Activated CD4-positive, alpha-beta memory T cell treated with anti-CD3 and anti-CD28 coated beads for 36 hours (primary cell): ENCODE measurements around the gene TMC5. TPM values are rescaled to one million over a fixed set of nuclear protein-coding genes. Genes with fewer than 3 reads are reported as not detected.

Source experiments
- CTCF ChIA-PET: fragments of 350-600 bp; sonication (Branson Sonifier 250); formaldehyde crosslinking; loops from one replicate; lab custom pipeline; 2021; ENCODE audit warnings: antibody characterized with exemption, inconsistent platforms; lab: Charles Lee
- POLR2A ChIA-PET: fragments of 350-600 bp; sonication (Branson Sonifier 250); formaldehyde crosslinking; loops from one replicate; lab custom pipeline; 2021; ENCODE audit warnings: antibody characterized with exemption; lab: Charles Lee
- DNase-seq: peaks from one replicate; pipeline ENCODE4 v3.0.0-alpha.2; 2020
- H3K27ac Mint-ChIP-seq: one replicate; pipeline ENCODE4 v1.8.0; 2021; ENCODE audit warnings: mixed read lengths
- H3K27me3 Mint-ChIP-seq: one replicate; pipeline ENCODE4 v1.8.0; 2021; ENCODE audit warnings: mixed read lengths
- H3K36me3 Mint-ChIP-seq: one replicate; pipeline ENCODE4 v1.8.0; 2021; ENCODE audit warnings: mixed read lengths
- H3K4me1 Mint-ChIP-seq: one replicate; pipeline ENCODE4 v1.8.0; 2021; ENCODE audit warnings: low read depth, mixed read lengths
- H3K4me3 Mint-ChIP-seq: one replicate; pipeline ENCODE4 v1.8.0; 2021; ENCODE audit warnings: mild to moderate bottlenecking, mixed read lengths
- H3K9me3 Mint-ChIP-seq: one replicate; pipeline ENCODE4 v1.8.0; 2021; ENCODE audit warnings: mixed read lengths
- intact Hi-C: fragments of 100-400 bp; cut with micrococcal nuclease; formaldehyde crosslinking; loops from one replicate; pipeline ENCODE4 v1.15.1; 2023
- total RNA-seq, 2 experiments: library from RNA; stranded (reverse); gene quantifications; one replicate each; pipeline ENCODE4 v1.2.3, GENCODE V29; 2021

TMC5 gene
- total RNA-seq, 2 experiments from 2014 or later = not detected

DNA sequence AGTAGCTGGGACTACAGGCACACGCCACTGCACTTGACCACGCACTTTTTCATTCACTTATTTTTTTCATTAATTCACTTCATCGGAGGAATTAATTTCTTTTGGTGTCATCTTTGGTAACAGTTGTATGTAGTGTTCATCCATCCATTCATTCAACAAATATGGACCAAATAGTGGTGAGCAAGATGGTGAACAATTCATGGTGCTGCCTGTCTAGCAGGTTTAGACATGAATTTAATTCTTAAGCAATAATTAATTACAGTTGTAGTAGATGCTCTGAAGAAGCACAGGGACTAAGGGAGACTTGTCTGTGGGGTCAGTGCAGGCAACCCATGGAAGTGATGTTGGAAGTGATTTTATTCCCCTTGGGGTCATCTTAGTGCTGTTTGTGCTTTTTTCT lies 81.8 kb downstream of the TMC5 start:
- H3K4me1 Mint-ChIP-seq = no peaks in the 10 kb centered on the region
- no peak for DNase-seq
- CTCF ChIA-PET = no interaction called here
- POLR2A ChIA-PET = no interaction called here
- no peak overlapping the region for H3K4me3 Mint-ChIP-seq
- no peaks in the 10 kb centered on the region for H3K9me3 Mint-ChIP-seq
- H3K27ac Mint-ChIP-seq = no peak overlapping the region
- H3K27me3 Mint-ChIP-seq = no peaks in the 10 kb centered on the region
- peaks cover 22% of the 10 kb centered on the region for H3K36me3 Mint-ChIP-seq
- intact Hi-C loops = no loop called here

GRCh38 chr16:19502395-19503131 lies 84.9 kb downstream of the TMC5 start:
- Mint-ChIP-seq H3K9me3 (no peaks in the 10 kb centered on the region), H3K4me3 (no peak overlapping the region), H3K27me3 (no peaks in the 10 kb centered on the region), H3K27ac (no peak overlapping the region), H3K36me3 (peaks cover 32% of the 10 kb centered on the region), H3K4me1 (no peaks in the 10 kb centered on the region)
- ChIA-PET CTCF (interaction anchor here (0.6 to 5.5 kb wide), 39 partner anchors 8 to 491 kb away, joined by 3 to 55 read pairs (median 4); partner anchors contain the start of genes CCP110, GDE1, IQCK and KNOP1), POLR2A (no interaction called here)
- intact Hi-C loops = loop anchor here (1.0 to 2.0 kb wide), 3 partner anchors 113 to 416 kb away; no protein-coding TSS in a partner anchor
- DNase-seq = peak; percentile 76

- intact Hi-C loops = loop anchor here (2.0 kb wide), 1 partner anchor 123 kb away; no protein-coding TSS in a partner anchor
- H3K4me3 Mint-ChIP-seq = no peak overlapping the region
- CTCF ChIA-PET = interaction anchor here (0.6 to 5.5 kb wide), 24 partner anchors 9 to 418 kb away, joined by 3 to 55 read pairs (median 6); partner anchors contain the start of genes CCP110, GDE1 and VPS35L
- no peaks in the 10 kb centered on the region for H3K27me3 Mint-ChIP-seq
- POLR2A ChIA-PET = no interaction called here
- no peak for DNase-seq
- H3K27ac Mint-ChIP-seq = no peak overlapping the region
- H3K9me3 Mint-ChIP-seq = no peaks in the 10 kb centered on the region
- no peaks in the 10 kb centered on the region for H3K4me1 Mint-ChIP-seq
- H3K36me3 Mint-ChIP-seq = peaks cover 32% of the 10 kb centered on the region
These were observed 85.9 kb downstream of the TMC5 start for GRCh38 chr16:19503461-19504075.

DNA sequence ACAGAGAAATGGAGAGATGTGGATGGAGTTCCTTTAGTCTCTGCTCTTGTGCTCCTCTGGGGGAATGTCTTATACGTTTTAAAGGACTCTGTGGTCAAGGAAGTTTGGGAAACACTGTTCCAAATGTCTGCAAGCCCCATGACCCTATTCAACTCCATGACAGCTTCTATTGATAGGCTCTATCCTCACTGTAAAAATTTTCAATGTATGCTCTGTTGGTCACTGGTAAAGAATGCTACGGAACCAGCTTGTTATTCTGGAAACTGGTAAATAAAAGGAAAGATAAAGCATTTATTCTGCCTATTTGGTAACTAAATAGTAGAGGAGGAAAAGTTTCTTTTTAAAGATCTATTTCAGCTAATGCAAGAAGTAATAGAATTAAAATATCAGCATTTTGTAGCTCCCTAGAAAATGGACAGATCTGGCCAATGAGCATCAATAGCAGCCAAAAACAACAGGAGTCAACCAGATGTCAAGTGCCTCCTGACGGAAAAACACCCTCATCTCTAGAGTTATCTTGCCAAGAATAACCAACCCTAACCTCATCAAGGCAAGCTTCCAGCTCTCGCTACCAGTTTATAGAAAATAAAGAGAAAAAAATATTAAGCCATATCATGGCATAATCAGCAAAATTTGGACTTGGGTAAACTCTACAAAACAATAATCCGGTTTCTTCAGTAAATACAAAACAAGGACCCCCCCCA lies 88.1 kb downstream of the TMC5 start:
- POLR2A ChIA-PET = no interaction called here
- H3K4me3 Mint-ChIP-seq = no peak overlapping the region
- no peak overlapping the region for H3K27ac Mint-ChIP-seq
- no peaks in the 10 kb centered on the region for H3K9me3 Mint-ChIP-seq
- H3K4me1 Mint-ChIP-seq = no peaks in the 10 kb centered on the region
- DNase-seq = no peak
- CTCF ChIA-PET = interaction anchor here (5.5 kb wide), 1 partner anchor 420 kb away, joined by 55 read pairs; no protein-coding TSS in a partner anchor
- H3K27me3 Mint-ChIP-seq = no peaks in the 10 kb centered on the region
- intact Hi-C loops = no loop called here
- H3K36me3 Mint-ChIP-seq = peaks cover 27% of the 10 kb centered on the region

GRCh38 chr16:19506965-19507364 lies 89.3 kb downstream of the TMC5 start:
- Mint-ChIP-seq H3K27me3 (no peaks in the 10 kb centered on the region), H3K36me3 (peaks cover 20% of the 10 kb centered on the region), H3K9me3 (no peaks in the 10 kb centered on the region), H3K4me3 (no peak overlapping the region), H3K27ac (no peak overlapping the region), H3K4me1 (no peaks in the 10 kb centered on the region)
- intact Hi-C loops = no loop called here
- DNase-seq = no peak
- POLR2A ChIA-PET = no interaction called here
- CTCF ChIA-PET = interaction anchor here (0.7 to 1.0 kb wide), 2 partner anchors 118 to 400 kb away, joined by 3 read pairs; no protein-coding TSS in a partner anchor

DNA sequence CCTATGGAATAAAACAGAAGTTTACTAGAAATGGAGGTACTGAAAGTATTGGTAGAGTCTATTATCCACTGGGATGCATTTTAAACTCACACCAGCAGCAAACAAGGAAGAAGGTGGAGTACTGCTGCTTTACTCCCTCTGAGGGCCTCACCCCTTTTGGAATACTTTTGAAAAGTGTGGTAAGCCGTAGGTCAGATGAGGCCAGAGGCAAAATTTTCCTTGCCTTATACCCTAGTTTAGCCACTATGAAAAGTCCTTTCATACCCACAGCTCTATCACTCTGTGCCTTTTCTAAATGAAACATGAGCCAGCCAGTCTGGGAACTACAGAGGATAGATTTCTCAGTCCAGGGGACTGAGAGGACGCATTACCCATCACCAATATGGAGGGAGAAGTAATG lies 90.2 kb downstream of the TMC5 start:
- ChIA-PET CTCF (no interaction called here), POLR2A (no interaction called here)
- no peak overlapping the region for H3K27ac Mint-ChIP-seq
- H3K4me3 Mint-ChIP-seq = no peak overlapping the region
- H3K27me3 Mint-ChIP-seq = no peaks in the 10 kb centered on the region
- H3K36me3 Mint-ChIP-seq = peaks cover 20% of the 10 kb centered on the region
- H3K9me3 Mint-ChIP-seq = no peaks in the 10 kb centered on the region
- intact Hi-C loops = no loop called here
- H3K4me1 Mint-ChIP-seq = no peaks in the 10 kb centered on the region
- no peak for DNase-seq

DNA sequence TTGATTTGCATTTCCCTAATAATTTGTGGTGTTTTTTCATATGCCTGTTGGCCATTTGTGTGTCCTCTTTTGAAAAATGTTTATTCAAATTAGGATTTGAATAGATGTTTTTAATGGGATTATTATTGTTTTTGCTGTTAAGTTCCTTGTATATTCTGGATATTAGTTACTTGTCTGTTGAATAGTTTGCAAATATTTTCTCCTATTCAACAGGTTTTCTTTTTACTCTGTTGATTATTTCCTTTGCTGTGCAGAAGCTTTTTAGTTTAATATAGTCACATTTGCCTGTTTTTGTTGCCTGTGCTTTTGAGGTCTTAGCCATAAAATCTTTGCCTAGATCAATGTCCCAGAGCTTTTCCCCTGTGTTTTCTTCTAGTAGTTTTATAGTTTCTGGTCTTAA lies 94.6 kb downstream of the TMC5 start:
- ChIA-PET CTCF (interaction anchor here (3.6 kb wide), 1 partner anchor 9 kb away, joined by 16 read pairs; no protein-coding TSS in a partner anchor), POLR2A (no interaction called here)
- no peak for DNase-seq
- peaks cover 10% of the 10 kb centered on the region for H3K4me1 Mint-ChIP-seq
- no peaks in the 10 kb centered on the region for H3K9me3 Mint-ChIP-seq
- H3K4me3 Mint-ChIP-seq = no peak overlapping the region
- intact Hi-C loops = no loop called here
- peaks cover 31% of the 10 kb centered on the region for H3K36me3 Mint-ChIP-seq
- no peak overlapping the region for H3K27ac Mint-ChIP-seq
- H3K27me3 Mint-ChIP-seq = no peaks in the 10 kb centered on the region

DNA sequence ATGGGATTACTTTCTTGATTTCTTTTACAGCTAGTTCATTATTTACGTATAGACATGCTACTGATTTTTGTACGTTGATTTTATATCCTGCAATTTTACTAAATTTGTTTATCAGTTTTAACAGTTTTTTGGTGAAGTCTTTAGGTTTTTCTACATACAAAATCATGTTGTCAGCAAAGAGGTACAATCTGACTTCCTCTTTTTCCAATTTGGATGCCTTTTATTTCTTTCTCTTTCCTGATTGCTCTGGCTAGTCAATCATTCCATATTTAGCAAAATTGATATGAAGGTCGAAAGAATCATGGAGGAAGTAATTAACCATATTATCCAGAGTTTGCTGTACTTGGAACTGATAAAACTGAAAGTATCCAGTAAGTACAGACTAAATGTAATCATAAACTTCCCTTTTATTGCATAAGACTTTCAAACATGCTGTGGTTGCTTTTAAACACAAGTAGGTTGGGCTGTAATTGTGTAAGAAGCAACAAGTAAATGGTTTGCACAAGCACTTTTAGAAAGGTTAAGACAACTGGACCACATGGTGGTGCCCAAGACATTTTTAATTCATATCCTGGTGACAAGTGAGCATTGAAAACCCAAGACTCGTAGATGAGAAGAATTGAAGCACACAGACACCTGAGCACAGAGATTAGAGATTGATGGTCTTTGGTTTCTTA lies 95.8 kb downstream of the TMC5 start:
- intact Hi-C loops = no loop called here
- no peak overlapping the region for H3K4me3 Mint-ChIP-seq
- H3K36me3 Mint-ChIP-seq = peaks cover 34% of the 10 kb centered on the region
- ChIA-PET POLR2A (interaction anchor here (0.9 kb wide), 1 partner anchor 204 kb away, joined by 3 read pairs; the partner anchor contains the start of genes IQCK and KNOP1), CTCF (interaction anchor here (0.6 to 3.6 kb wide), 2 partner anchors 10 to 44 kb away, joined by 3 to 16 read pairs; no protein-coding TSS in a partner anchor)
- no peak for DNase-seq
- H3K4me1 Mint-ChIP-seq = peaks cover 18% of the 10 kb centered on the region
- H3K9me3 Mint-ChIP-seq = no peaks in the 10 kb centered on the region
- no peak overlapping the region for H3K27ac Mint-ChIP-seq
- H3K27me3 Mint-ChIP-seq = no peaks in the 10 kb centered on the region

GRCh38 chr16:19515757-19516156 lies 98.1 kb downstream of the TMC5 start:
- CTCF ChIA-PET = interaction anchor here (1.0 to 2.6 kb wide), 2 partner anchors 13 to 39 kb away, joined by 6 to 17 read pairs; partner anchors contain the start of gene VPS35L
- H3K9me3 Mint-ChIP-seq = no peaks in the 10 kb centered on the region
- POLR2A ChIA-PET = no interaction called here
- H3K27me3 Mint-ChIP-seq = no peaks in the 10 kb centered on the region
- intact Hi-C loops = no loop called here
- no peak overlapping the region for H3K27ac Mint-ChIP-seq
- no peak overlapping the region for H3K4me3 Mint-ChIP-seq
- H3K4me1 Mint-ChIP-seq = peaks cover 31% of the 10 kb centered on the region
- peaks cover 34% of the 10 kb centered on the region for H3K36me3 Mint-ChIP-seq
- DNase-seq = no peak

DNA sequence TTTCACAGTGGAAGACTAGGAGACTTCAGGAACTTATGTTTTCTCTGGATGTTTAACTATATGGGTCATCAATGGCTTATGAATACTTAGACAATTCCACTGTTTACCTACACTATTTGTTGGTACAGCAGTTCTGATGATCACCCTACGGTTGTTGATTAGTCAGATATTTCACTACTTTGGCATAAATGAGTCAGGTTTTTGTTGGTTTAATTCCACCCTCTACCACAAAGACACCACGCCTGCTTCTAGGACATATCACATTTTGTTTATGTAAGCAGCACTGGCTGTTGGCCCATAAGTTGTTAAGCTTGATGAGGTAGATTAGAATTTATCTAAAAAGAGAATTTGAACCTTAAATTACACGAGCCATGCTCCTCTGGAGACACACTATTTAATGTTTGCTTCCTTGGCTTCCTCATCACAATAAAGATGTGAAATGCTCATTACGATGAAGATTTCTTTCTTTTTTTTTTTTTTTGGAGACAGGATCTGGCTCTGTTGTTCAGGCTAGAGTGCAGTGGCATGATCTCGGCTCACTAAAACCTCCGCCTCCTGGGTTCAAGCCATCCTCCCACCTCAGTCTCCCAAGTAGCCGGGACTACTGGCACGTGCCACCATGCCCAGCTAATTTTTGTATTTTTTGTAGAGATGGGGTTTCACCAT lies 99.9 kb downstream of the TMC5 start:
- H3K36me3 Mint-ChIP-seq = peaks cover 32% of the 10 kb centered on the region

GRCh38 chr16:19518388-19518787 lies 100.7 kb downstream of the TMC5 start:
- intact Hi-C loops = no loop called here
- Mint-ChIP-seq H3K36me3 (peaks cover 25% of the 10 kb centered on the region), H3K4me1 (peaks cover 43% of the 10 kb centered on the region), H3K27ac (no peak overlapping the region), H3K4me3 (no peak overlapping the region), H3K9me3 (no peaks in the 10 kb centered on the region), H3K27me3 (no peaks in the 10 kb centered on the region)
- CTCF ChIA-PET = interaction anchor here (1.5 to 2.6 kb wide), 2 partner anchors 16 to 37 kb away, joined by 4 to 17 read pairs; partner anchors contain the start of gene VPS35L
- POLR2A ChIA-PET = no interaction called here
- DNase-seq = no peak

More for the DNA sequence above, 99.9 kb downstream of the TMC5 start:
- Mint-ChIP-seq H3K4me3 (no peak overlapping the region), H3K27ac (no peak overlapping the region), H3K4me1 (peaks cover 43% of the 10 kb centered on the region), H3K27me3 (no peaks in the 10 kb centered on the region), H3K9me3 (no peaks in the 10 kb centered on the region)
- intact Hi-C loops = no loop called here
- POLR2A ChIA-PET = no interaction called here
- CTCF ChIA-PET = interaction anchor here (0.6 to 2.6 kb wide), 3 partner anchors 13 to 38 kb away, joined by 3 to 17 read pairs (median 5); partner anchors contain the start of gene VPS35L
- DNase-seq = no peak
